SIG-M5 treated with dmso at 0.1 percent for 504 hours (cell line): ENCODE data around the gene WIPF3.
"Not testable (repeated sequence)": the region's sequence is repeated elsewhere in the genome, so short reads cannot be mapped to it uniquely, and the experiment has no call there.

Experiments
- DNase-seq: peaks from one replicate; lab custom pipeline; 2025; ENCODE audit not compliant: unreplicated experiment; lab: John Stamatoyannopoulos, UW

WIPF3 gene

GRCh38 chr7:29878081-29878688 is 71.9 kb downstream of the WIPF3 start:
- DNase-seq, result peak; percentile 36

- no peak for DNase-seq
Measured at GRCh38 chr7:29879609-29880008, 73.3 kb downstream of the WIPF3 start.

- no peak for DNase-seq
Measured at GRCh38 chr7:29881724-29882123, 75.4 kb downstream of the WIPF3 start.

- DNase-seq, result no peak
Measured at GRCh38 chr7:29882481-29882880, 76.2 kb downstream of the WIPF3 start.

GRCh38 chr7:29883462-29884398 is 77.4 kb downstream of the WIPF3 start:
- no peak for DNase-seq

GRCh38 chr7:29884399-29885272 is 78.3 kb downstream of the WIPF3 start:
- no peak for DNase-seq

GRCh38 chr7:29885626-29886025 is 79.3 kb downstream of the WIPF3 start:
- DNase-seq, result no peak

GRCh38 chr7:29886827-29887226 is 80.5 kb downstream of the WIPF3 start:
- no peak for DNase-seq

- no peak for DNase-seq
Measured at GRCh38 chr7:29888006-29888405, 81.7 kb downstream of the WIPF3 start.

GRCh38 chr7:29889288-29889687 is 83.0 kb downstream of the WIPF3 start:
- DNase-seq, result no peak

- no peak for DNase-seq
Measured at GRCh38 chr7:29890251-29890650, 83.9 kb downstream of the WIPF3 start.

- not testable (repeated sequence) for DNase-seq
Measured at GRCh38 chr7:29890786-29891185, 84.5 kb downstream of the WIPF3 start.

GRCh38 chr7:29891766-29892165 is 85.5 kb downstream of the WIPF3 start:
- DNase-seq, result no peak

- DNase-seq, result no peak
Measured at GRCh38 chr7:29892231-29892630, 85.9 kb downstream of the WIPF3 start.

- DNase-seq, result no peak
Measured at GRCh38 chr7:29893351-29893965, 87.2 kb downstream of the WIPF3 start.

- DNase-seq, result no peak
Measured at GRCh38 chr7:29894256-29894655, 87.9 kb downstream of the WIPF3 start.

GRCh38 chr7:29895559-29895958 is 89.3 kb downstream of the WIPF3 start:
- DNase-seq, result no peak

GRCh38 chr7:29896685-29897411 is 90.5 kb downstream of the WIPF3 start:
- DNase-seq, result no peak

GRCh38 chr7:29898301-29898700 is 92.0 kb downstream of the WIPF3 start:
- DNase-seq, result no peak

GRCh38 chr7:29900745-29901144 is 94.4 kb downstream of the WIPF3 start:
- no peak for DNase-seq
